Sigmoid colon (tissue), 4 donors: ENCODE results near the gene ZNF296.

Experiments used
- EP300 ChIP-seq, 4 donors: sonication (generic); formaldehyde crosslinking; IDR thresholded peaks; one replicate each; pipeline ENCODE4 v1.6.1; 2017; ENCODE audit warnings: antibody characterized with exemption in 4 of 4
- POLR2A ChIP-seq, 2 donors: fragments of 450-650 bp; IDR thresholded peaks; one replicate each; pipeline ENCODE4 v1.6.1; 2016; ENCODE audit warnings: antibody characterized with exemption in 2 of 2, mild to moderate bottlenecking in 2 of 2, moderate library complexity in 2 of 2
- TF ChIP-seq, protein P1 (sequence below), 4 experiments: fragments of 450-650 bp in 3 of 4; fragments of 200-600 bp in 1 of 4; IDR thresholded peaks; one replicate each; pipeline ENCODE4 v1.5.1; 2016 to 2019; ENCODE audit warnings: antibody characterized with exemption in 4 of 4, mild to moderate bottlenecking in 3 of 4, moderate library complexity in 2 of 4

DNA sequence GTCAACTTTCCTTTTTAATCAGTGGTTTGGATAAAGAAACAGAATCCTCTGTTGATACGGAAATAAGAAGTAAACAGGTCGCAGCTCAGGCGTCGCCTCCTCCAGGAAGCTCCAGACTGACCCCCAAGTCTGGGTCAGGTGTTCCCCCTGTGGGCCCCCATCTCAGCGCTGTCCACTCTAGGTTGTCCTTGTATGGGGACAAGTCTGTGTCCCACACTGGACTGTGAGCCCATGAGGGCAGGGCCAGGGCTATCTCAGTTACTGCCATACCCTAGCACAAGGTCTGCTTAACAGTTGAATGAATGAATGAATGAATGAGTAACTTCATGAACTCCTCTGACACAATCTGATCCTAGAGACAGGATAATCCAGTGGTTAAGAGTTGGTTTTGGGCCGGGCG, 29.9 kb downstream of the ZNF296 start:
- TF ChIP-seq POLR2A (IDR thresholded peaks at IDR 0.05), result no peak
- TF ChIP-seq, protein P1, sequence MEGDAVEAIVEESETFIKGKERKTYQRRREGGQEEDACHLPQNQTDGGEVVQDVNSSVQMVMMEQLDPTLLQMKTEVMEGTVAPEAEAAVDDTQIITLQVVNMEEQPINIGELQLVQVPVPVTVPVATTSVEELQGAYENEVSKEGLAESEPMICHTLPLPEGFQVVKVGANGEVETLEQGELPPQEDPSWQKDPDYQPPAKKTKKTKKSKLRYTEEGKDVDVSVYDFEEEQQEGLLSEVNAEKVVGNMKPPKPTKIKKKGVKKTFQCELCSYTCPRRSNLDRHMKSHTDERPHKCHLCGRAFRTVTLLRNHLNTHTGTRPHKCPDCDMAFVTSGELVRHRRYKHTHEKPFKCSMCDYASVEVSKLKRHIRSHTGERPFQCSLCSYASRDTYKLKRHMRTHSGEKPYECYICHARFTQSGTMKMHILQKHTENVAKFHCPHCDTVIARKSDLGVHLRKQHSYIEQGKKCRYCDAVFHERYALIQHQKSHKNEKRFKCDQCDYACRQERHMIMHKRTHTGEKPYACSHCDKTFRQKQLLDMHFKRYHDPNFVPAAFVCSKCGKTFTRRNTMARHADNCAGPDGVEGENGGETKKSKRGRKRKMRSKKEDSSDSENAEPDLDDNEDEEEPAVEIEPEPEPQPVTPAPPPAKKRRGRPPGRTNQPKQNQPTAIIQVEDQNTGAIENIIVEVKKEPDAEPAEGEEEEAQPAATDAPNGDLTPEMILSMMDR (IDR thresholded peaks at IDR 0.05), result no peak
- TF ChIP-seq EP300 (IDR thresholded peaks at IDR 0.05), result no peak
